T-helper 1 cell treated with Interleukin-12 subunit alpha and Interleukin-12 subunit beta and Interleukin-4 antibody, amounts not matched to agents 30 ng/mL and 1 ng/mL, for 36 hours (primary cell): ENCODE data around the gene MLIP. TPM values are rescaled to one million over a fixed set of nuclear protein-coding genes. Genes with fewer than 3 reads are reported as not detected.
"Not testable (repeated sequence)": the region's sequence is repeated elsewhere in the genome, so short reads cannot be mapped to it uniquely, and the experiment has no call there.

Experiments used
- intact Hi-C: fragments of 100-400 bp; cut with micrococcal nuclease; formaldehyde crosslinking; loops from one replicate; pipeline ENCODE4 v1.15.1; 2024
- total RNA-seq: library from RNA; stranded (reverse); gene quantifications from 2 replicates; pipeline ENCODE4 v1.2.3, GENCODE V29; 2022

Gene MLIP
- total RNA-seq, 1 donor from 2014 or later = not detected

GRCh38 chr6:54142889-54143519 is 31.8 kb downstream of the MLIP start:
- intact Hi-C loops = no loop called here

GRCh38 chr6:54151861-54152260 is 40.6 kb downstream of the MLIP start:
- intact Hi-C loops = no loop called here

GRCh38 chr6:54156650-54157250 is 45.5 kb downstream of the MLIP start:
- intact Hi-C loops = no loop called here

GRCh38 chr6:54157405-54157804 is 46.2 kb downstream of the MLIP start:
- intact Hi-C loops = no loop called here

- intact Hi-C loops = no loop called here
Measured at GRCh38 chr6:54173089-54173488, 61.8 kb downstream of the MLIP start.

- intact Hi-C loops = no loop called here
Measured at GRCh38 chr6:54179152-54179551, 67.9 kb downstream of the MLIP start.

GRCh38 chr6:54183616-54184015 is 72.4 kb downstream of the MLIP start:
- intact Hi-C loops = no loop called here

GRCh38 chr6:54185885-54186284 is 74.6 kb downstream of the MLIP start:
- intact Hi-C loops = no loop called here

GRCh38 chr6:54188846-54189245 is 77.6 kb downstream of the MLIP start:
- intact Hi-C loops = no loop called here

GRCh38 chr6:54191461-54191860 is 80.2 kb downstream of the MLIP start:
- intact Hi-C loops = no loop called here

- intact Hi-C loops = no loop called here
Measured at GRCh38 chr6:54192993-54193392, 81.8 kb downstream of the MLIP start.

- intact Hi-C loops = no loop called here
Measured at GRCh38 chr6:54193560-54193959, 82.3 kb downstream of the MLIP start.

- intact Hi-C loops = no loop called here
Measured at GRCh38 chr6:54194067-54194466, 82.8 kb downstream of the MLIP start.

- intact Hi-C loops = no loop called here
Measured at GRCh38 chr6:54195637-54196036, 84.4 kb downstream of the MLIP start.

- intact Hi-C loops = no loop called here
Measured at GRCh38 chr6:54196905-54197304, 85.7 kb downstream of the MLIP start.

GRCh38 chr6:54198134-54198533 is 86.9 kb downstream of the MLIP start:
- intact Hi-C loops = no loop called here

- intact Hi-C loops = not testable (repeated sequence)
Measured at GRCh38 chr6:54203474-54204035, 92.3 kb downstream of the MLIP start.

- intact Hi-C loops = no loop called here
Measured at GRCh38 chr6:54204921-54205591, 93.8 kb downstream of the MLIP start.

- intact Hi-C loops = no loop called here
Measured at GRCh38 chr6:54206510-54206909, 95.3 kb downstream of the MLIP start.

- intact Hi-C loops = not testable (repeated sequence)
Measured at GRCh38 chr6:54209983-54210382, 98.7 kb downstream of the MLIP start.

- intact Hi-C loops = no loop called here
Measured at GRCh38 chr6:54214286-54214685, 103.0 kb downstream of the MLIP start.

GRCh38 chr6:54216336-54216735 is 105.1 kb downstream of the MLIP start:
- intact Hi-C loops = no loop called here
